Measurements from ENCODE around the gene C1QL3. TPM values are rescaled to one million over a fixed set of nuclear protein-coding genes. Genes with fewer than 3 reads are reported as not detected.

The C1QL3 gene
- not detected in 2 replicates for total RNA-seq

GRCh38 chr10:16521311-16522016 is at the start of gene C1QL3:
Gene C1QL3 (minus strand): TSS chr10:16521879. CDS start chr10:16521065, 814 bp downstream.

Small RNAs within 50 kb of the gene (small RNA-seq; reads per million reads assigned to genes)
- gene RNU2-18P = 2.3 reads per million, percentile 81 among the genes with 10 or more reads in this experiment

Other genes with a start within 250 kb of the C1QL3 start
- gene PTER, start 84.9 kb downstream of the C1QL3 start, total RNA-seq = 9.4 and 16.1 TPM in 2 replicates

Measured in placental epithelial cell (primary cell).